GM21423 (cell line): Measurements from ENCODE around the gene TCF23.

Source experiments
- ATAC-seq: cut with Tn5 transposase; IDR thresholded peaks from one replicate; pipeline ENCODE4 v1.9.1; 2021; ENCODE audit warnings: mild to moderate bottlenecking, moderate library complexity; ENCODE audit not compliant: unreplicated experiment

The TCF23 gene

GRCh38 chr2:27127883-27128667 is 20.7 kb upstream of the TCF23 start:
- no peak for ATAC-seq

GRCh38 chr2:27128668-27129571 is 19.9 kb upstream of the TCF23 start:
- ATAC-seq = no peak

GRCh38 chr2:27130396-27130795 is 18.4 kb upstream of the TCF23 start:
- no peak for ATAC-seq

- ATAC-seq = no peak
These were observed 17.4 kb upstream of the TCF23 start for GRCh38 chr2:27131429-27131828.

GRCh38 chr2:27133195-27133875 is 15.5 kb upstream of the TCF23 start:
- no peak for ATAC-seq

- ATAC-seq = peak; percentile 87
These were observed 14.7 kb upstream of the TCF23 start, which contains the start of gene PREB for GRCh38 chr2:27133905-27134780. Gene PREB (minus strand): TSS chr2:27134636. CDS start chr2:27134421, 215 bp downstream.

GRCh38 chr2:27134781-27135477 is 13.9 kb upstream of the TCF23 start:
- no peak for ATAC-seq

GRCh38 chr2:27135478-27135955 is 13.3 kb upstream of the TCF23 start:
- no peak for ATAC-seq

- ATAC-seq = no peak
These were observed 12.1 kb upstream of the TCF23 start for GRCh38 chr2:27136751-27137150.

GRCh38 chr2:27137322-27137935 is 11.4 kb upstream of the TCF23 start:
- ATAC-seq = no peak

GRCh38 chr2:27138111-27138510 is 10.7 kb upstream of the TCF23 start:
- no peak for ATAC-seq

GRCh38 chr2:27139310-27139709 is 9.5 kb upstream of the TCF23 start, which contains the start of gene PRR30:
Gene PRR30 (minus strand): TSS chr2:27139410. CDS start chr2:27138329, 1,081 bp downstream.
- ATAC-seq = no peak

- no peak for ATAC-seq
These were observed 5.5 kb upstream of the TCF23 start for GRCh38 chr2:27143285-27143684.

- no peak for ATAC-seq
These were observed 3.1 kb upstream of the TCF23 start for GRCh38 chr2:27145682-27146081.

GRCh38 chr2:27147935-27148334 is 869 bp upstream of the TCF23 start:
- ATAC-seq = no peak

GRCh38 chr2:27149570-27150405 is 984 bp downstream of the TCF23 start:
- no peak for ATAC-seq

GRCh38 chr2:27150639-27151230 is 1.9 kb downstream of the TCF23 start:
- no peak for ATAC-seq
